HG03108 (cell line): Measurements from ENCODE around the gene MON1B.
"Not testable (repeated sequence)": the region's sequence is repeated elsewhere in the genome, so short reads cannot be mapped to it uniquely, and the experiment has no call there.

Source experiments
- ATAC-seq: cut with Tn5 transposase; IDR thresholded peaks from one replicate; pipeline ENCODE4 v1.9.1; 2021; ENCODE audit warnings: moderate library complexity; ENCODE audit not compliant: unreplicated experiment

MON1B gene

DNA sequence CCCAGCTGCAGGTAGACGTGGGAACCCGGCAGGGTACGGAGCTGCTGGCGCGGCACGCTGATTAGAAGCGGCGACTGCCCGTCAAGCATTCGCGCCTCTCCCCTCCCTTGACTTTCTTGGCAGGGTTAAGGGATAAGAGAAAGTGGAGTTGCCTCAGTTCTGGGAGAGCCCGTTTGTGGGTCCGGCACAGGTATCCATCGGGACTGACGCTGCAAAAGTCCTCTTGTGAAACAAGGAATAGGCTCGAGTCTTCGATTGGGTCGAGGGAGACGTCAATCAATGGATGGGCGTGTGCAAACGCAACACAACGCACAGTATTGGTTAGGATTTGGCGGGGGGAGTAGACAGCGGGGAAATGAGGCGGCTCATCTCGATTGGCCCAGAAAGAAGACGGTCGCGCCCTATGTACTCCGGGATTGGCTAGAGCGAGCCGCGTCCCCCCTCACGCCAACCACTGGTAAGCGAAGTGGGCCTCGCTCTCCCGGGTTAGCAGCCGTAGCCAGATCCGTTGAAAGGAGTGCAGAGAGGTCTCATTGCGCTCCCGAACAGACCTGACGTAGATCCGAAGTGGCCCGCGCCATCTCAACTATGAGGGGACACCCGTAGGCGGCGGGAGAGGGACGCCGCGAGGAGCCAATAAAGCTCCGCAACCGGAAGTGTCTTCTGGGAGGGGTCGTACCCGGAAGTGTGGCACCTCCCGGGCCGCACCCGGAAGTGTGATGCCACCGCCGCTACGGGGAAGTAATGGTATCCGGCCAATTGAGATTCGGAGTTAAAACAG, at the start of gene MON1B:
Gene MON1B (plus strand): TSS at position 713 of the 781 bp plus-strand sequence. CDS start 296 bp downstream, outside the sequence.
- peak; percentile 97 for ATAC-seq

DNA sequence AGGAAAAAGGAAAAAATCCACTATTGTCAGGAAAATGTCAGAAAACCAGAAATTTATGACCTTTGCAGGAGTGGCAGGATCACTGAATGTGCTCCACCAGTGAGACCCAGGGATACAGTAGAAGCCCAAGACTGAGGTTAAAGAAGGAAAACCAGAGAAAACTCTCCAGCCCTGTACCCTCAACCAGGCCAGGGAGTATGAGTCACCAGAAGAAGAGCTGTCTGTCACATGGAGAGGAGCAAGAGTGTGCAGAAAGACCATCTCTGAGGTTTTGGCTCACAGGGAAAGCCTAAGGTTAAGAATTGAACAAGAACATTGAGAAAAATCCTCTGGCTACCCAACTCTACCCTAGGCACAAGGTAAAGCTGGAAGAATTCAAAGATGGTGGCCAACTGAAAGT, 47.6 kb upstream of the MON1B start:
- ATAC-seq = no peak

DNA sequence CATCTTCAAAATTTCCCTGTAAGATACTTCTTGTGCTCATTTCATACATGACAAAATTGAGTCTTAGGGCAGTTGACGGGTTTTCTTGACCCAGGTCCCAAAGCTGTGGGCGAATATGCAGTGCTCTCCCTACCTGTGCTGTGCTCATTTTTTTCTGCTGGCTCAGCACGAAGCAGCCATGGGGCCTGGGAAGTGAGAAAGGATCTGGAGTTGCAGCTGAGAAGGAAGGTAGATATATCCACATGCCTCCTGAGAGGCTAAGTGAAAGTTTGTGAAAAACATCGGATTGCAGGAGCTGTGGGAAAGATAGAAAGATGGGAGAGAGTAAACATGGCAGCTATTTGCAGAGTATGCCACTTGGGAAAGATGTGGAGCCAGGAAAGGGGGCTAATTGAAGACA, 42.9 kb upstream of the MON1B start:
- no peak for ATAC-seq

DNA sequence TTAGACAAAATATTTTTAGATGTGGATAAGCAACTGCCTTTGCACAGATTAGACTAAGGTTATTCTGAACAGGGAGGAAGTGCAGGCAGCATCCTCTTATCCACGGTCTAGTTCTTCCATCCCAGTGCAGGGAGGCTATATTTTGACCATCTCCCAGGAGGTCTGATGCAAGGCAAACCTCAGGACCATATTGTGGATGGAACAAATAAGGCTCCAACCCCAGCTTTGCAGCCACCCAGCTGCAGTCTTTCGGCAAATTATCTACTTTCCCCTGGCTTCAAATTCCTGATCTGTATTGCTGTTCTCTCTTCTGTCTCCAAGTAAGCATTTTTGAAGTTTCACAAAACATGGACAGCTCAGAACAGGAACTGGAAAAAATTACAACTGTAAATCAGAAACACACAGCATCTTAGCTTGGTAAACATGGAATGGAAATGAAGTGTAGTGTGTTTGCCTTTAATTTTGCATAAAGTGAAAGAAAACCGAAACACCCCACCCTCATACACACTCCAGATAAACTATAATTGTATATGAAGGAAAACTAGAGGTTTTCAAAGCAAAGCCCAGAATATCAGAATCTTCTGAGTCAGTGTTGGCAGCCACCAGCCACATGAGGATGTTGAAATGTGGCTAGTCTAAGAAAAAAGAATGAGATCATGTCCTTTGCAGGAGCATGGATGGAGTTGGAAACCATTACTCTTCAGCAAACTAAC, 33.5 kb upstream of the MON1B start:
- no peak for ATAC-seq

DNA sequence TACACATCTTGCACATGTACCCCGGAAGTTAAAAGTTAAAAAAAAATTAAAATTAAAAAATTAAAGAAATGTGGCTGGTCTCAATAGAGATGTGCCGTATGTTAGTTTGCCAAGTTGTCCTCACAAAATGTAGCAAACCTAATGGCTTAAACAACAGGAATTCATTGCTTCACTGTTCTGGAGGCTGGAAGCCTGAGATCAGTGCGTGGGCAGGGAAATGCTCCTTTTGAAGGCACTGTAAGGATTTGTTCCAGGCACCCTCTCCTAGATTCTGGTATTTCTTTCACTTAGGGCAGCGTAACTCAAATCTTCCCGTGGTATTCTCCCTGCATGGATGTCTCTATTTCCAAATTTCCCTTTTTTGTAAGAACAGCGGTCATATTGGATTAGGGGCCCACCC, 32.7 kb upstream of the MON1B start:
- no peak for ATAC-seq

DNA sequence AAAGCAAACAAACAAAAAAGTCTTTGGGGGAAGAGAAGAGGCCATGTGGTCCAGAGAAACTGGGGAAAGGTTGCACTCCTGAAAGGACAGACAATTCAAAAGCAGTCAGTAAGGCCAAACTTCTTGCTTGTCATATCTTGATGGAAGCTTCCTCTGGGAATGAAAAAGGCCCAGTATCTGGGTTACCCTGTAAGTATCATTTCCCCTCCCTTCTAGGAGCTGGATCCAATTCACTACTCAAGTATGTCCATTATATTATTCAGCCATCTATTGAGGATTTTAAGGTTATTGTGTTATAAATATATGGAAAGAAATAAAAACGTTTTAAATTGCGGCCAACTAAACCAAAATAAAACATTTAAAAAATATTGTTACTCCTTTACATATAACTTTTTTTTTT, 26.0 kb upstream of the MON1B start:
- ATAC-seq = no peak

DNA sequence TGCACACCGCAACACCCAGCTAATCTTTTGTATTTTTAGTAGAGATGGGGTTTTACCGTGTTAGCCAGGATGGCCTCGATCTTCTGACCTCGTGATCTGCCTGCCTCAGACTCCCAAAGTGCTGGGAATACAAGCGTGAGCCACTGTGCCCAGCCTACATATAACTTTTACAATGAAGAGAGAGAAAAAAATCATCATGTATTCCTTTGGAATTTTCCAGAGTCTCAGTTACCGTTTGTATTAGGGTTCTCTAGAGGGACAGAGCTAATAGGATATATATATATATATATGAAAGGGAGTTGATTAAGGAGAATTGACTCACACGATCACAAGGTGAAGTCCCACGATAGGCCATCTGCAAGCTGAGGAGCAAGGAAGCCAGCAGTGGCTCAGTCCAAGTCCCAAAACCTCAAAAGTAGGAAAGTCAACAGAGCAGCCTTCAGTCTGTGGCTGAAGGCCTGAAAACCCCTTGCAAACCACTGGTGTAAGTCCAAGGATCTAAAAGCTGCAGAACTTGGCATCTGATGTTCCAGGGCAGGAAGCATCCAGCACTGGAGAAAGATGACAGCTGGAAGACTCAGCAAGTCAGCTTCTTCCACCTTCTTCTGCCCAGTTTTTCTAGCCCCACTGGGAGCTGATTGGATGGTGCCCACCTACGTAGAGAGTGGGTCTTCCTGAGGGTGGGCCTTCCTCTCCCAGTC, 25.3 kb upstream of the MON1B start:
- not testable (repeated sequence) for ATAC-seq

DNA sequence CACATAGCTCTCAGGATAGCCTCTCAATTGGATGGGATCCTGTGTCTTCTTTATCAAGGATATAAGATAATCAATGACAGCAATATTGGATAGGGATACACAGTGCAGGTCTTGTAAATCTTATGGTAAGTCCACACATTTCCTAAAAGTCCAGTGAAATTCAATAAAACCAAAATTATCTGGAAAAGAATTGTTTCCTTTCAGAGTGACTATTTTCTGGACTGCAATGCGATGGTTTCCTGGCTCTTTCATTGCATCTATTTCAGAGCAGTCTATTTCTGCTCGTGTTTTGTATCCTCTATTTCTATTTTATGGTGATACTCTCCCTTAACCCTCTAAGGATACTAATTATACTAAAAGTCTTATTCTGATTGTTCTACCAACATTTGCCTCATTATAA, 24.3 kb upstream of the MON1B start:
- no peak for ATAC-seq

DNA sequence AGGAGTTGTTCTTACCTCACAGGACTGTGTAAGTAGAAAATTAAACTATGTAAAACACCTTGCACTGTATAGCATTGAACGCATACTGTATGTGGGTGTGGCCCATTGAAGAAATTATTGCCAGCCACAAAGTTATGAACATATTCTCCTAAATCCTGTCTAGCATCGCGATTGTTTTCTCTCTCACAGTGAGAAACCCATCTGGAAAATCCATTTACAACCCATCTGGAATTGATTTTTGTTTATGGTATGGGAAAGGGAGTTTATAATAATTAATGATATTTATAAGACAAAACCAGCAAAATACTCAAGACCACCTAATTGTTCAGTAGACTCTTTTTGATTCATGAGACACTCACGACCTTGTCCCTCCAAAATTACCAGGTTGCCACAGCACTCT, 22.1 kb upstream of the MON1B start:
- no peak for ATAC-seq

DNA sequence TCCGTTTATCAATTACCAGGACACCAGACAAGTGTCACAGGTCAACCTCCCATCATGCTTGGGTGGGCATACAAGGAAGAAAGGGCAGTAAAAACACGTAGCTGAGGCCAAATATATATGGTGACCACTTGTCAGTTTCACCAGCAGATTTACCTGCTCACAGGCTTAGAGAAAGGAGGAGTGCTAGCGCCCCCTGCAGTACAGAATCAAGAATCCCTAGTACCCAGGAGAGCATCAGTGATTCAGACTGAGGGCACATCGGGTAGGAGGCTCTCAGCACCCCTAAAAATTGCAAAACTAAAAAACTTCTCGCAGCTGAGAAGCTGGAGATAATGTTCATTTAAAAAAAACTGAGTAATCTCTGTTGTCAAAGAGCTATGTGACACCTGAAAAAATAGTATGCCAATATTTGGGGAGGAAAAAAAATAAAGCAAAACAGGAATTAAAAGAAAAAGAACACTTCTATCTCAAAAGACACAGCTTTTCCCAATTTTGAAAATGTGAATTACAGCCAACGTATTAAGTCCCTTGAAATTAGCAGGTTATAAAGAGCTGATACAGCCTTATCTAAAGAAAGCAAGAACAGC, 21.2 kb upstream of the MON1B start:
- ATAC-seq = no peak

DNA sequence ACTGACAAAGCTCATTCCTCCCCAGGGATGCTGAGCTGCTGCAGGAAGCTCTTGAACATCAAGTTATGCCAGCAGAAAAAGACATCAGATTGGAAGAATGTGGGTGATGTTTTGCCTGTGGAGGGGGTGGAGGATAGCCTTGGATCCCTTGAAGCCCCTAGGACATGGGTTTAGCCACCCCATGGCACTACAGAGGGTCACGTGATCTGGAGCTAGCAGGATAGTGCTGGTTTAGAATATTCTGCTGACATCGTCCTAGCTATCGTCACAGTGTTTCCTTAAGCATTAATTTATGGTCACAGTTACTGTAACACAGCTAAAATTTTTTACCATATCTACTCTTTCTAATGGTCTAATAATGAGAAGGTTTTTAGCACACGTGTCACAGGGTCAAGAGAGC, 20.2 kb upstream of the MON1B start:
- no peak for ATAC-seq

DNA sequence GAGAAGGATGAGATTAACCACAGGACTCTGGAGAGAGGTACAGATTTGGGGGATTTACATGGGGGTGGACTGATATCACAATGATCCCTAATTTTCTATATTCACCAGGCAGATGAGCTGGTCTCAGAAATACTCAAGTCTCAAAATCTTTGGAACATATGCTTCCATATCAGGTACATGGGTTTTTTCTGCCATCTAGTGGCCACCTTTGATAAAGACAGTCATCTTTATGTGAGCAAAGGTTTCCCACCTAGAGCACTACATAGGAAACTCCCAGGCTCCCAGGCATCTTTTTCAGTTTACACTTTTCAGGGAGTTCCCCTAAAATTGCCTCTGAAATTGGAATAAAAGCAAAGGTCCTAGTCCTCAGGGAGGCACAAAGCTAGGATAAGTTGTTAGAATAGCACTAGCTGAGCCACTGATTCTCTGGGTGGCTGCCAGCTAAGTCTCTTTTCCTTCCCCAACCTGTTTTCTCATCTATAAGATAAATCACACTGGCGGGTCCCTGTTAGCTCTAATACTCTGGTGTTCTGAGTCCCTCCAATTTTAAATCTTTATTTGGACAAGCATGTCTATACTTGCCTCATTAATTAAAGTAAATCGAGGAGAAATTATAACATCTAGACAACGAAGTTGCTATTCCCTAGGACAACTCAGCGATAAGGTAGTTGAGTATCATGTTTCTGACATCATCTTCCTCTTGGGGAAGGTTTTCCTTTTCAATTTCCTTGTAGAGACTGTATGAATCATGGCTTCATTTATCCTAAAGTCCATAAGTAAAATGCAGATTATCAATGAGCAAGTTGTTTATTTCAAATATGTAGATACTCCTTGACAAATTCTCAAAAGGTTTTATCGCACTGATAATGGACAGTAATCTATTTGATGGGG, 19.0 kb upstream of the MON1B start:
- ATAC-seq = peak; percentile 63

DNA sequence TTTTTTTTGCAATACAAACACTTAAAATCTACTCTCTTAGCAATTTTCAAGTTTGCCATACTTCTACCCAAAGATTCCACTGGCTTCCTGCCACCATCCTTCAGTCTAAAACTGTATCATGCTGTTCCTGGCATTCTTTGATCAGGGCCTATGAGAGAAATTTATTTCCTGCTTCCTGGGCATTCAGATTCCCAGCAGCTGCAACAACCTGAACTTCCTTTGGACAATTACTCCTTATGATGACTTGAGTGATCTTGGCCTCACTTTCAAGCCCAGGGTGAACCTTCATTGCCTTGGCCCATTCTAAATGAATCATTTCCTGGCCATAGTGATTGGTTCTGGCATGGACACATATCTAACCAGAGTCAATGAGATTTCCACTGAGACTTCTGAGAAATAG, 18.0 kb upstream of the MON1B start:
- ATAC-seq = no peak

DNA sequence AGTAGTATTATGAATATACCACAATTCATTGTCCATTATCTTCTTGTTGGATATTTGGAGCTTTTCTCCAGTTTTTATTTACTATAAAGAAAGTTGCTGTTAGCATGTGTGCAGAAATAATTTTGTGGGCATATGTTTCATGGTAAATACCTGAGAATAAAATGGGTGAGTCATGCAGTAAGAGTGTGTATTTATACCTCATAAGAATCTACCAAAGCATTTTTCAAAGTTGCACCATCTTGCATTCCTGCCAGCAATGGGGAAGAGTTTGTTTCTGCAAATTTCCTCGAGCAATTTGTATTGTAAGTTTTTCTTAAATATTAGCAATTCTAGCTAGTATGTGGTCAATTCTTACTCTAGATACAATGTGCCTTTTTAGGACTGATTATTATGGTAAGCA, 7.9 kb upstream of the MON1B start:
- ATAC-seq = no peak

DNA sequence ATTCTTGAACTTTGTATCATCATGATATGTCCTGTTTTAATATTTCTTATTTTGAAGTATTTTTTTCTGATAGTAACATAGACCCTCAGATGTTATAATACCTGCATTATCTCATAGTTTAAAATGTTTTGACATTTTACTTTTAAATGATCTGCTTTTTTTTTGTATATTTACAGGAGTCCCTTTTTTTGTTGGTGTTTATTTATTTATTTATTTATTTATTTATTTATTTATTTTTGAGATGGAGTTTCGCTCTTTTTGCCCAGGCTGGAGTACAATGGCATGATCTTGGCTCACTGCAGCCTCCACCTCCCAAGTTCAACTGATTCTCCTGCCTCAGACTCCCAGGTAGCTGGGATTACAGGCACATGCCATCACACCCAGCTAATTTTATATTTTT, 4.7 kb upstream of the MON1B start:
- not testable (repeated sequence) for ATAC-seq

DNA sequence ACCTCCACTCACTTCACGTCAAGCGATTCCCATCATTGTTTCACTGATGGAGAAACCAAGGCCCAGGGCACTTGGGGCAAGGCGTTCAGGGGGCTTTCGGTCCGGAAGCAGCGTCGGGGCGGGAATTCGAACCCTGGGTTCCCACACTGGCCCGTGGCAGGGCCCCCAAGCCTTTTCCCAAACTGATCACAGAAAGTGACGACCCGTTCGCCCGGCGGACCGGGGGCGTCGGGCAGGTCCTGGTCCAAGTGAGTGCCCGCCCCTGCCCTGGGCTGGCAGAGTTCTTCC, 856 bp upstream of the MON1B start:
- ATAC-seq = no peak

DNA sequence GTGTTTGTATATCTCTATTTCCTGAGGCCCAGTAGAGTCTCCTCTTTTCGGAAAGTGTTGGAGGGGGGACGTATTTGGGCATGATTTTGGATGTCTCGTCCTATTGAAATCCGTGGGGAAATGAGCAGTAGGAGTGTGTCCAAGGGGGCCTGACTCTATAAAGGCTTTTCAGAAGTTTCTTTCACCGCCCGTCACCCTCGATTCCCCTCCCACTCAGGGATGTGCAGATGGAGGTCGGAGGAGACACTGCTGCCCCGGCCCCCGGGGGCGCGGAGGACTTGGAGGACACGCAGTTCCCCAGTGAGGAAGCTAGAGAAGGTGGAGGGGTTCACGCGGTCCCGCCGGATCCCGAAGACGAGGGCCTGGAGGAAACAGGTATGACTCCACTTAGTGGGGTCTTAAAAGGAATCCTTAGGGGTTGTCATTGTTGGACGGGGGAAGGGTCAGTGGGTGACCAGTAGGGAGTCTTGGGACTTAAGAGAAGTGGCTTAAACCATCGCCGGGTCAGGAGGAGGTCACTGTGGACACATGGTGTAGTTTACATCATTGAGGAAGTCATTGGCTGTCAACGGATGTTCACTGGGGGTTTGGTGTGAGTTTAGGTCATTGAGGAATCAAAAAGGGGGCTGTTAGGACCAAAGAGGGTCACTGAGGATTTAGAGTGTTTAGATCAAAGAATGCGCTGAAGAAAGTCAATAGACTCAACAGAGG, 424 bp downstream of the MON1B start:
- no peak for ATAC-seq

DNA sequence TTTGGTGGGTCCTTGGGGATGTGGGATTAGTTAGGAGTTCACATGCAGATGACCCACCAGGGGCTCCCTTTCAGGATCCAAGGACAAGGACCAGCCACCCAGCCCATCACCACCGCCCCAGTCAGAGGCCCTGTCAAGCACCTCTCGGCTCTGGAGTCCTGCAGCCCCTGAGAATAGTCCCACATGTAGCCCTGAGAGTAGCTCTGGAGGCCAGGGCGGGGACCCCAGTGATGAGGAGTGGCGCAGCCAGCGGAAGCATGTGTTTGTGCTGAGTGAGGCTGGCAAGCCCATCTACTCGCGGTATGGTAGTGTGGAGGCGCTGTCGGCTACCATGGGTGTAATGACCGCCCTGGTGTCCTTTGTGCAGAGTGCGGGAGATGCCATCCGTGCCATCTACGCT, 2.4 kb downstream of the MON1B start:
- ATAC-seq = no peak

DNA sequence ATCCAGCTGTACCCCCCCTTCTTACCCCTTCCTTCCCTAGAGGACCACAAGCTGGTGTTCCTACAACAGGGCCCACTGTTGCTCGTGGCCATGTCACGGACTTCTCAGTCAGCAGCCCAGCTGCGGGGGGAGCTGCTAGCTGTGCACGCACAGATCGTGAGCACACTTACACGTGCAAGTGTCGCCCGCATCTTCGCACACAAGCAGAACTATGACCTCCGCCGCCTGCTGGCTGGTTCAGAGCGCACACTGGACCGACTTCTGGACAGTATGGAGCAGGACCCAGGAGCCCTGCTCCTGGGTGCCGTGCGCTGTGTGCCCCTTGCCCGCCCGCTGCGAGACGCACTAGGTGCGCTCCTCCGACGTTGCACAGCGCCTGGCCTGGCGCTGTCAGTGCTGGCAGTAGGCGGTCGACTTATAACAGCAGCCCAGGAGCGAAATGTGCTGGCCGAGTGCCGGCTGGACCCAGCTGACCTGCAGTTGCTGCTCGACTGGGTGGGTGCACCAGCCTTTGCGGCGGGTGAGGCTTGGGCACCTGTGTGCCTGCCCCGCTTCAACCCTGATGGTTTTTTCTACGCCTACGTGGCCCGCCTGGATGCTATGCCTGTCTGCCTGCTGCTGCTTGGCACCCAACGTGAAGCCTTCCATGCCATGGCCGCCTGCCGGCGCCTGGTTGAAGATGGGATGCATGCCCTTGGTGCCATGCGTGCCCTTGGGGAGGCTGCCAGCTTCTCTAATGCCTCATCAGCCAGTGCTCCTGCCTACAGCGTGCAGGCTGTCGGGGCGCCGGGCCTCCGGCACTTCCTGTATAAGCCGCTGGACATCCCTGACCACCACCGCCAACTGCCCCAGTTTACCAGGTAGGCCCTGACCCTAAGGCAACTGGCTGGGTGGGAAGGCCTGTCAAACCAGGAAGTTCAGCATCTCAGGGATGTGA, 3.6 kb downstream of the MON1B start:
- no peak for ATAC-seq
